Prostate gland (tissue), 2 donors: ENCODE measurements around the gene PRRT4. TPM values are rescaled to one million over a fixed set of nuclear protein-coding genes. Genes with fewer than 3 reads are reported as not detected.

Experiments
- DNase-seq: peaks from one replicate; pipeline ENCODE4 v3.0.0-alpha.2; 2019; ENCODE audit warnings: low spot score
- H3K27ac ChIP-seq, 2 donors: fragments of 200-600 bp; sonication (generic); 2 replicates each; pipeline ENCODE4 v1.5.1; 2017 to 2019
- H3K27me3 ChIP-seq: fragments of 200-600 bp; sonication (generic); replicated peaks from 2 replicates; pipeline ENCODE4 v1.5.1; 2019; ENCODE audit not compliant: insufficient read depth
- H3K36me3 ChIP-seq, 2 donors: fragments of 200-600 bp; sonication (generic); 1 replicate in 1 of 2; 2 replicates in 1 of 2; pipeline versions ENCODE4 v1.5.1 to v1.8.1; 2017 to 2019
- H3K4me1 ChIP-seq: fragments of 200-600 bp; sonication (generic); replicated peaks from 2 replicates; pipeline ENCODE4 v1.5.1; 2019
- H3K4me3 ChIP-seq, 2 donors: fragments of 200-600 bp; sonication (generic); 2 replicates each; pipeline ENCODE4 v1.5.1; 2017 to 2019
- H3K9me3 ChIP-seq: fragments of 200-600 bp; sonication (generic); 2 replicates; pipeline ENCODE4 v1.5.1; 2017
- CTCF ChIP-seq, 4 experiments: fragments of 200-600 bp in 2 of 4; fragments of 450-650 bp in 2 of 4; sonication (generic) in 2 of 4; IDR thresholded peaks; 1 replicate in 3 of 4; 2 replicates in 1 of 4; pipeline ENCODE4 v1.5.1; 2016 to 2019; ENCODE audit warnings: antibody characterized with exemption in 4 of 4, mild to moderate bottlenecking in 2 of 4, moderate library complexity in 2 of 4
- POLR2A ChIP-seq: fragments of 450-650 bp; IDR thresholded peaks from one replicate; pipeline ENCODE4 v1.6.1; 2016; ENCODE audit warnings: antibody characterized with exemption, mild to moderate bottlenecking
- POLR2AphosphoS5 ChIP-seq: sonication (generic); formaldehyde crosslinking; IDR thresholded peaks from one replicate; pipeline ENCODE4 v1.6.1; 2017; ENCODE audit warnings: antibody characterized with exemption
- WGBS: methylation state at CpG from one replicate; pipeline ENCODE4 v1.1.5; 2018; 5-methylcytosine and 5-hydroxymethylcytosine counted together
- intact Hi-C: fragments of 100-400 bp; cut with DNase I; formaldehyde crosslinking; loops from one replicate; pipeline ENCODE4 v1.14.2; 2022
- total RNA-seq, 2 donors: library from RNA; depleted of rRNA; stranded (reverse); fragments of >200 nt; gene quantifications; one replicate each; pipeline ENCODE4 v1.1.0, GENCODE V29; 2016

The PRRT4 gene
- total RNA-seq, 2 donors from 2014 or later = 0.05 to 1.2 TPM

- intact Hi-C loops = loop anchor here (10.0 kb wide), 1 partner anchor 50 kb away; the partner anchor contains the start of gene HILPDA
- TF ChIP-seq POLR2A = no peak
- TF ChIP-seq CTCF (IDR thresholded peaks at IDR 0.05) = peak in 1 of 4 experiments; percentile 29
- no peak for DNase-seq
- Histone ChIP-seq H3K4me1 (peaks cover 24% of the 10 kb centered on the region), H3K27me3 (no peaks in the 10 kb centered on the region), H3K4me3 (peak overlapping the region; percentile 66 to 75), H3K36me3 (no peaks in the 10 kb centered on the region), H3K9me3 (no peaks in the 10 kb centered on the region), H3K27ac (peak overlapping the region; percentile 69 to 70)
- WGBS = 28% methylated on average over 13 of the region's 13 CpGs
Measured at GRCh38 chr7:128404886-128405470, 43.5 kb upstream of the PRRT4 start.

GRCh38 chr7:128404143-128404681, 42.7 kb upstream of the PRRT4 start:
- no peaks in the 10 kb centered on the region for H3K27me3 ChIP-seq
- H3K27ac ChIP-seq = no peak overlapping the region
- no peaks in the 10 kb centered on the region for H3K9me3 ChIP-seq
- H3K4me1 ChIP-seq = peaks cover 24% of the 10 kb centered on the region
- intact Hi-C loops = loop anchor here (10.0 kb wide), 1 partner anchor 51 kb away; the partner anchor contains the start of gene HILPDA
- no peak for DNase-seq
- no peaks in the 10 kb centered on the region for H3K36me3 ChIP-seq
- H3K4me3 ChIP-seq = peak overlapping the region in 1 of 2 donors; percentile 1
- WGBS = 56% methylated on average over 8 of the region's 9 CpGs
- TF ChIP-seq CTCF (IDR thresholded peaks at IDR 0.05) = no peak
- TF ChIP-seq POLR2AphosphoS5 = no peak
- no peak for TF ChIP-seq POLR2A

GRCh38 chr7:128403676-128404075, 42.2 kb upstream of the PRRT4 start:
- Histone ChIP-seq H3K27me3 (no peaks in the 10 kb centered on the region), H3K4me1 (peaks cover 23% of the 10 kb centered on the region), H3K36me3 (no peaks in the 10 kb centered on the region), H3K4me3 (no peak overlapping the region), H3K27ac (no peak overlapping the region), H3K9me3 (no peaks in the 10 kb centered on the region)
- intact Hi-C loops = loop anchor here (10.0 kb wide), 1 partner anchor 51 kb away; the partner anchor contains the start of gene HILPDA
- DNase-seq = no peak
- no peak for TF ChIP-seq CTCF (IDR thresholded peaks at IDR 0.05)
- no peak for TF ChIP-seq POLR2AphosphoS5
- TF ChIP-seq POLR2A = no peak
- 74% methylated on average over 5 of the region's 5 CpGs for WGBS

GRCh38 chr7:128402356-128402755, 40.9 kb upstream of the PRRT4 start:
- no peaks in the 10 kb centered on the region for H3K27me3 ChIP-seq
- DNase-seq = no peak
- no peak overlapping the region for H3K4me3 ChIP-seq
- intact Hi-C loops = loop anchor here (10.0 kb wide), 1 partner anchor 52 kb away; the partner anchor contains the start of gene HILPDA
- TF ChIP-seq POLR2A = no peak
- no peak for TF ChIP-seq POLR2AphosphoS5
- no peak for TF ChIP-seq CTCF (IDR thresholded peaks at IDR 0.05)
- peaks cover 14% of the 10 kb centered on the region for H3K4me1 ChIP-seq
- H3K9me3 ChIP-seq = no peaks in the 10 kb centered on the region
- no peak overlapping the region for H3K27ac ChIP-seq
- H3K36me3 ChIP-seq = peaks cover 0 to 11% of the 10 kb centered on the region in 2 donors
- WGBS = 78% methylated on average over 2 of the region's 2 CpGs

GRCh38 chr7:128400566-128400965, 39.1 kb upstream of the PRRT4 start:
- Histone ChIP-seq H3K4me1 (peaks cover 12% of the 10 kb centered on the region), H3K9me3 (no peaks in the 10 kb centered on the region), H3K36me3 (peaks cover 0 to 19% of the 10 kb centered on the region in 2 donors), H3K4me3 (no peak overlapping the region), H3K27me3 (no peaks in the 10 kb centered on the region), H3K27ac (no peak overlapping the region)
- WGBS = 84% methylated on average over 5 of the region's 5 CpGs
- no peak for DNase-seq
- intact Hi-C loops = loop anchor here (10.0 kb wide), 1 partner anchor 54 kb away; the partner anchor contains the start of gene HILPDA
- no peak for TF ChIP-seq POLR2AphosphoS5
- TF ChIP-seq CTCF (IDR thresholded peaks at IDR 0.05) = no peak
- TF ChIP-seq POLR2A = no peak
